ENCODE data around the gene SPATA12. TPM values are rescaled to one million over a fixed set of nuclear protein-coding genes. Genes with fewer than 3 reads are reported as not detected.

The SPATA12 gene
- total RNA-seq, 2 experiments from 2014 or later = not detected

DNA sequence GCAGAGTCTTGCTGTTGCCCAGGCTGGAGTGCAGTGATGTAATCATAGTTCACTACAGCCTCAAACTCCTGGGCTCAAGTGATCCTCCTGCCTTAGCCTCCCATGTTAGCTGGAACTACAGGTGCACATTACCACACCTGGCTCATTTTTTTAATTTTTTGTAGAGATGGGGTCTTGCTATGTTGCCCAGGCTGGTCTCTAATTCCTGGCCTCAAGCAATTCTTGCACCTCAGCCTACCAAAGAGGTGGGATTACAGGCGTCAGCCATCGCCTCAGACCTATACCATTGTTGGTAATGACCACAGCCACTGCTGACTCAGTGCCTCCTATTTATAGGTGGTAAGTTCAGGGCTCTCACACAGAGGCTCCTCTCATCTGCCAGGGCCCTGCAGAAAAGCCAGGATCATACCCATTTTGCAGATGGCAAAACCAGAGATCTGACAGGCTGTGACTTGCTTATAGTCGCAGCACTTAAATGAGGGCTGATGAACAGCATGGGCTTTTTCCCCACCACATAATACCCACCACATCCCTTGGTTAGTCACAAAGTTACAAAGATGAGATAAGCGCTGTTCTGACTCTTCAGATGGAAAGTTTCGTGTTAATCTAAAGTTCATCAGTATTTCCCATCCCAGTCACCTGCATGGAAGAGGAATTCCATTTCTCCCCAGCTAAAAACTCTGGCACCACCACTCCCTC is 21.8 kb upstream of the SPATA12 start:
- Mint-ChIP-seq H3K27ac (no peak overlapping the region), H3K4me1 (no peaks in the 10 kb centered on the region), H3K4me3 (no peak overlapping the region), H3K27me3 (no peaks in the 10 kb centered on the region), H3K36me3 (no peaks in the 10 kb centered on the region), H3K9me3 (no peaks in the 10 kb centered on the region)
- no peak for DNase-seq

- no peaks in the 10 kb centered on the region for H3K36me3 Mint-ChIP-seq
- no peaks in the 10 kb centered on the region for H3K9me3 Mint-ChIP-seq
- no peak for DNase-seq
- H3K4me1 Mint-ChIP-seq = no peaks in the 10 kb centered on the region
- no peaks in the 10 kb centered on the region for H3K27me3 Mint-ChIP-seq
- H3K4me3 Mint-ChIP-seq = no peak overlapping the region
- H3K27ac Mint-ChIP-seq = no peak overlapping the region
Measured at GRCh38 chr3:57041674-57042073, 18.8 kb upstream of the SPATA12 start.

DNA sequence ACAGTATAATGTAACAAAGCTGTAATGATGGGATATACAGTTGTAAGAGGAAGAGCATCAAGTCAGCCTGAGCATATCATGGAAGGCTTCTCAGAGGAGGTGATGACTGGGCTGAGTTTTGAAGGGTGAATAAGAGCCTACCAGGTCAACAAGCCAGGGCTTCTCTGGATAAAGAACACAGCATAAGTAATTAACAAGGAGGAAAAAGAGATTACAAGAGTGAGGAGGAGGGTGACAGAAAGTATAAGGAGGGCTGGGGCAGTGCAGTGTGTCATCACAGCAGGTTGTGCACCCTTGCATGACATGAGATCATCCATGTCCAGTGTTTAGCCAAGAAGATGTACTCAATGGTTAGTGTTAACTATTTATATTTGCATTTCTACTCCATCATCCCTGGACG is 16.9 kb upstream of the SPATA12 start:
- no peaks in the 10 kb centered on the region for H3K9me3 Mint-ChIP-seq
- H3K4me1 Mint-ChIP-seq = no peaks in the 10 kb centered on the region
- H3K4me3 Mint-ChIP-seq = no peak overlapping the region
- peaks cover 6% of the 10 kb centered on the region for H3K27me3 Mint-ChIP-seq
- no peak overlapping the region for H3K27ac Mint-ChIP-seq
- no peaks in the 10 kb centered on the region for H3K36me3 Mint-ChIP-seq
- DNase-seq = no peak

GRCh38 chr3:57046101-57046765 is 14.2 kb upstream of the SPATA12 start:
- no peak overlapping the region for H3K27ac Mint-ChIP-seq
- no peaks in the 10 kb centered on the region for H3K4me1 Mint-ChIP-seq
- no peak for DNase-seq
- H3K4me3 Mint-ChIP-seq = no peak overlapping the region
- peaks cover 6% of the 10 kb centered on the region for H3K27me3 Mint-ChIP-seq
- no peaks in the 10 kb centered on the region for H3K9me3 Mint-ChIP-seq
- no peaks in the 10 kb centered on the region for H3K36me3 Mint-ChIP-seq

DNA sequence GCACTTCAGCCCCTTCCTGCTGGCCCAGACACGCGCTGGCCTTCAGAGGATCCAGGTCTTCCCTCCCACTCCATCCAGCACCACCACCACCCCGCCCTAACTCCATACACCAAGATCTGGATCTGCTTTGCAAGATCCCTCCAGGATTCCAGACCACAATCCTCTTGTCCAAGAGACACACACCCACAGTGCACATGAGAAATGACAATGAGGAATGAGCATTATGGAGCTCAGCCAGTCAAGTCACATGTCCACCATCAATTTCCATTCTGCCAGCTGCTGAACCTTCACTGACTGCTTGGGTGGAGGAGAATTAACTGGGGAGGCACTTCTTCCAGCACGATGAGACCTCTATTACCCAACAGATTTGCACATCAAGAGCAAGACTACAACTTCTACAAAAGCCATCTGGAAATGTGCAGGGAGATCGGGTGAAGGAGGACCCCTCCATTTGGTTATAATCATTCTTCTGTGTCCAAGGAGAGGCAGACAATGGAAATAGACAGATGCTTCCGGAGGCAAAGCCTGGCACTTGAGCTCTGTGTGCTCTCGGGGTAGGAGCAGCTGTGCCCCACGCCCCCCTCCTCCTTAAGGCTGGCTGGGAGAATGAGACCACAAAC is 12.3 kb upstream of the SPATA12 start:
- H3K4me3 Mint-ChIP-seq = no peak overlapping the region
- no peak overlapping the region for H3K27ac Mint-ChIP-seq
- H3K4me1 Mint-ChIP-seq = no peaks in the 10 kb centered on the region
- no peaks in the 10 kb centered on the region for H3K9me3 Mint-ChIP-seq
- H3K36me3 Mint-ChIP-seq = no peaks in the 10 kb centered on the region
- H3K27me3 Mint-ChIP-seq = peaks cover 11% of the 10 kb centered on the region
- DNase-seq = no peak

- Mint-ChIP-seq H3K27me3 (peaks cover 11% of the 10 kb centered on the region), H3K4me3 (no peak overlapping the region)
Measured at GRCh38 chr3:57048728-57049127, 11.7 kb upstream of the SPATA12 start.

GRCh38 chr3:57052662-57053061 is 7.8 kb upstream of the SPATA12 start:
- peaks cover 15% of the 10 kb centered on the region for H3K27me3 Mint-ChIP-seq
- H3K4me3 Mint-ChIP-seq = no peak overlapping the region
- H3K9me3 Mint-ChIP-seq = no peaks in the 10 kb centered on the region
- no peak overlapping the region for H3K27ac Mint-ChIP-seq
- H3K36me3 Mint-ChIP-seq = no peaks in the 10 kb centered on the region
- no peaks in the 10 kb centered on the region for H3K4me1 Mint-ChIP-seq
- DNase-seq = no peak

More at GRCh38 chr3:57048728-57049127, 11.7 kb upstream of the SPATA12 start:
- Mint-ChIP-seq H3K4me1 (no peaks in the 10 kb centered on the region), H3K36me3 (no peaks in the 10 kb centered on the region), H3K27ac (no peak overlapping the region), H3K9me3 (no peaks in the 10 kb centered on the region)
- no peak for DNase-seq

DNA sequence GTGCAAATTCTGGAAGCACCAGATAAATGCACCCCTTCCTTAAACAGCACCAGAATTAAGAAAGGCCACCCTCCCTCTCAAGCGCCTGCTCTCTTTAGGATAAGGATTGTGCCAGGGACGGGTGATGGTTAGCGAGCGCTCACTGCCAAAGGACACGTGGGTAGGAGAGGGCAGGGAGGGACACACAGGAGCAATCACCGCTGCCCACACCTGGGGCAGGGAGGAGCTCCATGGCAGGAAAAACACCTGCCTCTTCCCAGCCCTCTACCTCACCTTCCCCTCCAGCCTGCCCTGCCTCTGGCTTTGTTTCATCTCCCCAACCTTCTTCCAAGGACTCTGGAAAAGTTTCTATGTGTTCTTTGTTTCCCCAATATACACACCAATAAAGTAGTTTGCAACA is 7.3 kb upstream of the SPATA12 start:
- H3K36me3 Mint-ChIP-seq = no peaks in the 10 kb centered on the region
- no peaks in the 10 kb centered on the region for H3K4me1 Mint-ChIP-seq
- no peak overlapping the region for H3K27ac Mint-ChIP-seq
- H3K9me3 Mint-ChIP-seq = no peaks in the 10 kb centered on the region
- DNase-seq = no peak
- H3K27me3 Mint-ChIP-seq = peaks cover 10% of the 10 kb centered on the region
- H3K4me3 Mint-ChIP-seq = no peak overlapping the region

GRCh38 chr3:57057351-57057750 is 3.1 kb upstream of the SPATA12 start:
- DNase-seq = no peak
- Mint-ChIP-seq H3K27me3 (peaks cover 8% of the 10 kb centered on the region), H3K27ac (no peak overlapping the region), H3K4me3 (no peak overlapping the region), H3K36me3 (no peaks in the 10 kb centered on the region), H3K9me3 (no peaks in the 10 kb centered on the region), H3K4me1 (no peaks in the 10 kb centered on the region)

DNA sequence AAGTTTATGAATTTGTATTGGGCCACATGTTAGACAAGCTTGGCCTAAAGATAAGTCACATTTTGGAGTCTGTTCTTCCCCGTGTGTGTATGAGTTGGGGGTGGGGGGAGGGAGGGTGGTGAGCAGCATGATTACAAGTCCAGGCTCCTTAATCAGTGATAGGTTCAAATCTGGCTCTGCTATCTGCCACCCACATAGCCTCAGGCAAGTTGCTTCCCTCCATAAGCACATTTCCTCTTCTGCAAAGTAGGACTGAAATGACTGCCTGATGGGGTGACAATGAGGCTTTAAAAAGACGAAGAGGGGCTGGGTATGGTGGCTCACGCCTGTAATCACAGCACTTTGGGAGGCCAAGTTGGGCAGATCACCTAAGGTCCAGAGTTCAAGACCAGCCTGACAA is 1.1 kb upstream of the SPATA12 start:
- Mint-ChIP-seq H3K9me3 (no peaks in the 10 kb centered on the region), H3K4me1 (no peaks in the 10 kb centered on the region), H3K27me3 (peaks cover 13% of the 10 kb centered on the region), H3K27ac (no peak overlapping the region), H3K36me3 (no peaks in the 10 kb centered on the region), H3K4me3 (no peak overlapping the region)
- DNase-seq = no peak

DNA sequence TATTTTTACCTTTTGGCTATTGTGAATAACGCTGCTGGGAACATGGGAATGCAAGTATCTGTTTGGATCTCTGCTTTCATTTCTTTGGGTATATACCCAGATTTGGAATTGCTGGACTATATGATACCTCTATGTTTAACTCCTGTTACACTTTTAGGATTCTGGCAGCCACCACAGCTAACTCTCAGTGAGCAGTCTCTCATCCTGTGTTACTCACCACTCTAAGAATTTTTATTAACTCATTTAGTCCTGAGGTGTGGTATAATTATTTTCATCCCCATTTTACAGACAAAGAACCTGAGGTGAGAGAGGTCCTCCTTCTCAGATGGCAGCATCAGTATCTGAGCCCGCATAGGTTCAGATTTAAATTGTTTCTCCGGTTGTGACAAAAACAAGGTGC is 1.1 kb downstream of the SPATA12 start:
- no peaks in the 10 kb centered on the region for H3K4me1 Mint-ChIP-seq
- no peaks in the 10 kb centered on the region for H3K9me3 Mint-ChIP-seq
- H3K27ac Mint-ChIP-seq = no peak overlapping the region
- no peak overlapping the region for H3K4me3 Mint-ChIP-seq
- peaks cover 9% of the 10 kb centered on the region for H3K27me3 Mint-ChIP-seq
- no peak for DNase-seq
- H3K36me3 Mint-ChIP-seq = no peaks in the 10 kb centered on the region

DNA sequence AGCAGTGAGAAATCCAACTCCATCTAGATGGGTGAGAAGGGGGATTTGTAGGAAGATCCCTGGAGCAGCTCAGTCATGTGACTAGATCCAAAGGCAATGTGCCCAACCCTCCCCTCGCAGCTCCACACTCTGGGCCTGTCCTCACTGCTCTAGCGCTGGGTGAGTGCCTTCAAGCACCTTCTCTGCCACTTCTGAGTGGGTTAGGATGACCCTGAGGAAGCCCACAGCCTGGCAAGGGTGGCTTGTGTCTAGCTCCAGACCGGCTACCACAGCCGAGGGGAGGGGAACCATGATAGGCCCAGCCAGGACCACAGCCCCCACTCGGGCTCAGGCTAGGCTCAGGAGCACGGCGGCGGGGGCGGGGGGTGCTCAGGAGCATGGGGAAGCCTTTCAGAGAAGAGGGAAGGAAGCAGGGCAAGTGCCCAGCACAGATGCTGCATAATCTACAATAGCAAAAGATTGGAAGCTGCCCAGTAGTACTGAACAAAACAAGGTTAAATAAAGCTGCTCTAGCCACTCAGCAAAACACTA is 1.7 kb downstream of the SPATA12 start:
- Mint-ChIP-seq H3K4me3 (no peak overlapping the region), H3K27me3 (peaks cover 9% of the 10 kb centered on the region), H3K4me1 (no peaks in the 10 kb centered on the region), H3K27ac (no peak overlapping the region), H3K9me3 (no peaks in the 10 kb centered on the region), H3K36me3 (no peaks in the 10 kb centered on the region)
- DNase-seq = no peak

- Mint-ChIP-seq H3K4me1 (no peaks in the 10 kb centered on the region), H3K9me3 (no peaks in the 10 kb centered on the region), H3K27me3 (peaks cover 9% of the 10 kb centered on the region), H3K27ac (no peak overlapping the region), H3K36me3 (no peaks in the 10 kb centered on the region), H3K4me3 (no peak overlapping the region)
- DNase-seq = no peak
Measured at GRCh38 chr3:57063032-57063431, 2.6 kb downstream of the SPATA12 start.

GRCh38 chr3:57064001-57064400 is 3.5 kb downstream of the SPATA12 start:
- Mint-ChIP-seq H3K4me3 (no peak overlapping the region), H3K27me3 (peaks cover 14% of the 10 kb centered on the region), H3K4me1 (peaks cover 7% of the 10 kb centered on the region), H3K9me3 (no peaks in the 10 kb centered on the region), H3K36me3 (no peaks in the 10 kb centered on the region), H3K27ac (no peak overlapping the region)
- DNase-seq = no peak

DNA sequence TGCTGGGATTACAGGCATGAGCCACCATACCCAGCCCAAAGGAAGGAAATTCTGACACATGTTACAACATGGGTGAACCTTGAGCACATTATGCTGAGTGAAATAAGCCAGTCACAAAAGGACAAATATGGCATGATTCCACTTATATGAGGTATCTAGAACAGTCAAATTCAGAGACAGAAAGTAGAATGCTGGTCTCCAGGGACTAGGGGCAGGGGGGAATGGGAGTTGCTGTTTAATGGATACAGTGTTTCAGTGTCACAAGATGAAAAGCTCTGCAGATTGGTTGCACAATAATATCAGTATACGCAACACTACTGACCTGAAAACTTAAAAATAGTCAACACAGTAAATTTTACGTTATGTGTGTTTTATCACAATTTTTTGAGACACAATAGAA is 4.1 kb downstream of the SPATA12 start:
- Mint-ChIP-seq H3K9me3 (no peaks in the 10 kb centered on the region), H3K36me3 (no peaks in the 10 kb centered on the region), H3K27me3 (peaks cover 20% of the 10 kb centered on the region), H3K27ac (no peak overlapping the region), H3K4me1 (peaks cover 7% of the 10 kb centered on the region), H3K4me3 (no peak overlapping the region)
- no peak for DNase-seq
